ENCODE measurements around the gene NR0B2.

Gene NR0B2

GRCh38 chr1:26938659-26939025 is 24.9 kb upstream of the NR0B2 start:
- no peak for DNase-seq (ENCODE audit: low read depth, low spot score)
- no peak overlapping the region for H3K4me3 ChIP-seq (ENCODE audit: low read length)

- no peak for DNase-seq (ENCODE audit: low read depth, low spot score)
Observed at GRCh38 chr1:26938004-26938658, 24.4 kb upstream of the NR0B2 start.

GRCh38 chr1:26936823-26937222 is 23.0 kb upstream of the NR0B2 start:
- no peak overlapping the region for H3K4me3 ChIP-seq (ENCODE audit: low read length)
- no peak for DNase-seq (ENCODE audit: low read depth, low spot score)

More at GRCh38 chr1:26938004-26938658, 24.4 kb upstream of the NR0B2 start:
- H3K4me3 ChIP-seq (ENCODE audit: low read length), result no peak overlapping the region

GRCh38 chr1:26932531-26932930 is 18.8 kb upstream of the NR0B2 start:
- no peak overlapping the region for H3K4me3 ChIP-seq (ENCODE audit: low read length)
- DNase-seq (ENCODE audit: low read depth, low spot score), result no peak

GRCh38 chr1:26923711-26924110 is 9.9 kb upstream of the NR0B2 start:
- no peak for DNase-seq (ENCODE audit: low read depth, low spot score)
- no peak overlapping the region for H3K4me3 ChIP-seq (ENCODE audit: low read length)

- H3K4me3 ChIP-seq (ENCODE audit: low read length), result peak overlapping the region; percentile 76
- DNase-seq (ENCODE audit: low read depth, low spot score), result no peak
Observed at GRCh38 chr1:26922901-26923300, 9.1 kb upstream of the NR0B2 start.

- no peak for DNase-seq (ENCODE audit: low read depth, low spot score)
- H3K4me3 ChIP-seq (ENCODE audit: low read length), result peak overlapping the region; percentile 76
Observed at GRCh38 chr1:26922431-26922729, 8.6 kb upstream of the NR0B2 start.

- DNase-seq (ENCODE audit: low read depth, low spot score), result peak; percentile 95
- peak within 1 kb of the TSS; percentile 76 for H3K4me3 ChIP-seq (ENCODE audit: low read length)
Observed at GRCh38 chr1:26921540-26922430, 8.0 kb upstream of the NR0B2 start, which contains the start of gene NUDC. NUDC (plus strand) TSS chr1:26921743; CDS start chr1:26921849, 106 bp downstream.

- no peak for DNase-seq (ENCODE audit: low read depth, low spot score)
- peak overlapping the region; percentile 76 for H3K4me3 ChIP-seq (ENCODE audit: low read length)
Observed at GRCh38 chr1:26921126-26921539, 7.4 kb upstream of the NR0B2 start.

GRCh38 chr1:26915204-26915842 is 1.5 kb upstream of the NR0B2 start:
- no peak for DNase-seq (ENCODE audit: low read depth, low spot score)
- H3K4me3 ChIP-seq (ENCODE audit: low read length), result no peak overlapping the region

GRCh38 chr1:26913389-26913753 is 404 bp downstream of the NR0B2 start:
- H3K4me3 ChIP-seq (ENCODE audit: low read length), result no peak overlapping the region
- DNase-seq (ENCODE audit: low read depth, low spot score), result no peak

- no peak for DNase-seq (ENCODE audit: low read depth, low spot score)
- no peak overlapping the region for H3K4me3 ChIP-seq (ENCODE audit: low read length)
Observed at GRCh38 chr1:26912147-26912490, 1.7 kb downstream of the NR0B2 start.

- H3K4me3 ChIP-seq (ENCODE audit: low read length), result no peak overlapping the region
- DNase-seq (ENCODE audit: low read depth, low spot score), result no peak
Observed at GRCh38 chr1:26911399-26912146, 2.2 kb downstream of the NR0B2 start.

GRCh38 chr1:26910343-26911160 is 3.2 kb downstream of the NR0B2 start:
- H3K4me3 ChIP-seq (ENCODE audit: low read length), result no peak overlapping the region
- DNase-seq (ENCODE audit: low read depth, low spot score), result no peak

- DNase-seq (ENCODE audit: low read depth, low spot score), result no peak
- H3K4me3 ChIP-seq (ENCODE audit: low read length), result no peak overlapping the region
Observed at GRCh38 chr1:26909951-26910342, 3.8 kb downstream of the NR0B2 start.

GRCh38 chr1:26907071-26907917 is 6.5 kb downstream of the NR0B2 start:
- no peak for DNase-seq (ENCODE audit: low read depth, low spot score)
- H3K4me3 ChIP-seq (ENCODE audit: low read length), result no peak overlapping the region

GRCh38 chr1:26900815-26901511 is 12.8 kb downstream of the NR0B2 start:
- peak overlapping the region; percentile 88 for H3K4me3 ChIP-seq (ENCODE audit: low read length)
- no peak for DNase-seq (ENCODE audit: low read depth, low spot score)

Measured in Jurkat, Clone E6-1 (cell line).